Kidney (tissue), 14 donors: ENCODE data around the gene MYOT. TPM values are rescaled to one million over a fixed set of nuclear protein-coding genes. Genes with fewer than 3 reads are reported as not detected.

Experiments
- DNase-seq, 5 donors: peaks; one replicate each; pipeline ENCODE4 v3.0.0-alpha.2; 2013 to 2020
- FAIRE-seq: peaks from 2 replicates; lab custom pipeline; 2012; peaks lifted over from hg19 to GRCh38; lab: Jason Lieb, UNC
- H3K27ac ChIP-seq, 2 donors: one replicate each; pipeline ENCODE4 v1.7.0; 2013; ENCODE audit warnings: low read depth in 2 of 2, low read length in 2 of 2, inconsistent platforms in 1 of 2
- H3K27me3 ChIP-seq: one replicate; pipeline ENCODE4 v1.7.1; 2013; ENCODE audit warnings: low read length, inconsistent platforms; ENCODE audit not compliant: control insufficient read depth, insufficient read depth
- H3K36me3 ChIP-seq, 3 donors: one replicate each; pipeline versions ENCODE4 v1.7.0 to v1.7.1; 2013; ENCODE audit warnings: low read length in 3 of 3, control low read depth in 1 of 3, inconsistent platforms in 1 of 3; ENCODE audit not compliant: insufficient read depth in 3 of 3, control insufficient read depth in 2 of 3
- H3K4me1 ChIP-seq, 3 donors: one replicate each; pipeline versions ENCODE4 v1.7.0 to v1.7.1; 2013; ENCODE audit warnings: low read length in 3 of 3, inconsistent platforms in 1 of 3, low read depth in 1 of 3; ENCODE audit not compliant: control insufficient read depth in 2 of 3, insufficient read depth in 2 of 3
- H3K4me3 ChIP-seq, 3 donors: one replicate each; pipeline versions ENCODE4 v1.7.0 to v1.8.1; 2013; ENCODE audit warnings: low read length in 3 of 3, control low read depth in 1 of 3, inconsistent platforms in 1 of 3
- H3K9ac ChIP-seq, 3 donors: one replicate each; pipeline versions ENCODE4 v1.7.0 to v1.7.1; 2013; ENCODE audit warnings: low read length in 3 of 3, control low read depth in 1 of 3, inconsistent platforms in 1 of 3
- H3K9me3 ChIP-seq, 3 donors: one replicate each; pipeline versions ENCODE4 v1.7.0 to v1.7.1; 2013; ENCODE audit warnings: low read length in 3 of 3, control low read depth in 1 of 3, inconsistent platforms in 1 of 3; ENCODE audit not compliant: control insufficient read depth in 2 of 3, insufficient read depth in 1 of 3
- CTCF ChIP-seq: IDR thresholded peaks from 3 replicates; pipeline ENCODE4 v1.5.1; 2012; ENCODE audit warnings: mild to moderate bottlenecking, moderate library complexity, borderline replicate concordance; ENCODE audit not compliant: insufficient read depth; ENCODE audit errors: extremely low read depth
- intact Hi-C: fragments of 100-400 bp; cut with DNase I; formaldehyde crosslinking; loops from one replicate; pipeline ENCODE4 v1.11.1; 2022
- polyA plus RNA-seq: library from polyadenylated mRNA; stranded (reverse); fragments of 350-450 nt; fragmentation: Illumina TruSeq; extraction: RNeasy Lipid Tissue Mini Kit (QIAGEN cat#74804); gene quantifications from one replicate; pipeline ENCODE4 v1.2.3, GENCODE V29; 2014; ENCODE audit warnings: low read depth, low replicate concordance; ENCODE audit not compliant: insufficient read depth
- total RNA-seq: library from RNA; stranded (reverse); fragmentation: NEBNext Ultra II Directional; extraction: Animal tissue kit (Norgen Biotek cat#: 25700); gene quantifications from one replicate; pipeline ENCODE4 v1.2.1, GENCODE V29; 2021
- donor health status: control.
- donor health status: control.
- donor health status: control.
- donor health status: control.
- donor health status: control.
- donor health status: DM: yes; HTN: yes; CAD: no.
- donor health status: Normal renal cell carcinoma (clear cell type).

Gene MYOT
- total and polyA plus RNA-seq, 2 donors from 2014 or later, result 0.94 to 2.3 TPM

- H3K4me1 ChIP-seq, result no peaks in the 10 kb centered on the region
- intact Hi-C loops, result no loop called here
- no peaks in the 10 kb centered on the region for H3K27me3 ChIP-seq
- H3K9ac ChIP-seq, result no peak overlapping the region
- H3K27ac ChIP-seq, result no peak overlapping the region
- no peaks in the 10 kb centered on the region for H3K9me3 ChIP-seq
- H3K36me3 ChIP-seq, result no peaks in the 10 kb centered on the region
- no peak for FAIRE-seq
- TF ChIP-seq CTCF, result no peak
- no peak overlapping the region for H3K4me3 ChIP-seq
- no peak for DNase-seq
Measured at GRCh38 chr5:137901011-137901817, 33.6 kb downstream of the MYOT start.

GRCh38 chr5:137902408-137903133 is 34.9 kb downstream of the MYOT start:
- TF ChIP-seq CTCF, result no peak
- H3K9me3 ChIP-seq, result no peaks in the 10 kb centered on the region
- H3K27me3 ChIP-seq, result no peaks in the 10 kb centered on the region
- DNase-seq (no peak), FAIRE-seq (no peak)
- H3K27ac ChIP-seq, result no peak overlapping the region
- H3K4me1 ChIP-seq, result no peaks in the 10 kb centered on the region
- intact Hi-C loops, result no loop called here
- no peak overlapping the region for H3K4me3 ChIP-seq
- no peaks in the 10 kb centered on the region for H3K36me3 ChIP-seq
- H3K9ac ChIP-seq, result no peak overlapping the region

- FAIRE-seq, result no peak
- H3K9ac ChIP-seq, result no peak overlapping the region
- H3K27me3 ChIP-seq, result no peaks in the 10 kb centered on the region
- intact Hi-C loops, result no loop called here
- H3K36me3 ChIP-seq, result no peaks in the 10 kb centered on the region
- no peak overlapping the region for H3K27ac ChIP-seq
- TF ChIP-seq CTCF, result no peak
- peaks cover 0 to 2% (median 1%) of the 10 kb centered on the region in 3 donors for H3K9me3 ChIP-seq
- H3K4me1 ChIP-seq, result no peaks in the 10 kb centered on the region
- no peak overlapping the region for H3K4me3 ChIP-seq
- no peak for DNase-seq
Measured at GRCh38 chr5:137914758-137915157, 47.1 kb downstream of the MYOT start.
